GM19239 (cell line): ENCODE results near the gene DDR2.
A peak's percentile ranks its signal among the peaks of the same experiment; 100 is the strongest.

Source experiments
- DNase-seq: peaks from one replicate; pipeline ENCODE4 v3.0.0; 2011; ENCODE audit warnings: low spot score; ENCODE audit not compliant: insufficient read length
- FAIRE-seq: peaks from 2 replicates; lab custom pipeline; 2011; peaks lifted over from hg19 to GRCh38; lab: Jason Lieb, UNC

DDR2 gene

DNA sequence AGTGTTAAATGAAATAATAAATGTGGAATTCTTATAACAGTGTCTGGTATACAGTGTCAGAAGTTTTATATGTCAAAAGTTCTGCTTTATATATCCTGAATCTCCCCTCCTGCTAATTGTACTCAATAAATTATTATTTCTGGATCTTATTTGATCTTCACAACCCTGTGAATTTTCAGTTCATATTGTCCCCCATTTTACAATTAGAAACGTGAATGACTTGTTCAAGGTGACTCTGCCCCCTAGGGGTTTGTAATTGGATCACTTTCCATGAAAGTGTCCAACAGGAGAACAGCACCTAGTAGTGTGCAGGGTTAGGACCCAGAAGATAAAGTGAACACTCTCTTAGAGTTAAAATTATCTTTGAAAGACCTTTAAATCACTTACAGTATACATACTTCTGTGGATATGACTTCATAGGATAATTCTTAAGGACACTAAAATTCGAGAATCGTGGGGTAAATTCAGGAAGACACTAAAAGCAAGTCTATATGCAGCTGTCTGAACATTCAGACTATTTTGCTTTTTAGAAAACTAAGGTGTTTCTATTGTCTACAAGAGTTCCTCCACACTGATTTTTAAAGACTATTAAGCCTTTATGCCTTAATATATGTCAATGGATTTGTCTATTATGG is 4.5 kb upstream of the DDR2 start:
- FAIRE-seq: peak; percentile 72

DNA sequence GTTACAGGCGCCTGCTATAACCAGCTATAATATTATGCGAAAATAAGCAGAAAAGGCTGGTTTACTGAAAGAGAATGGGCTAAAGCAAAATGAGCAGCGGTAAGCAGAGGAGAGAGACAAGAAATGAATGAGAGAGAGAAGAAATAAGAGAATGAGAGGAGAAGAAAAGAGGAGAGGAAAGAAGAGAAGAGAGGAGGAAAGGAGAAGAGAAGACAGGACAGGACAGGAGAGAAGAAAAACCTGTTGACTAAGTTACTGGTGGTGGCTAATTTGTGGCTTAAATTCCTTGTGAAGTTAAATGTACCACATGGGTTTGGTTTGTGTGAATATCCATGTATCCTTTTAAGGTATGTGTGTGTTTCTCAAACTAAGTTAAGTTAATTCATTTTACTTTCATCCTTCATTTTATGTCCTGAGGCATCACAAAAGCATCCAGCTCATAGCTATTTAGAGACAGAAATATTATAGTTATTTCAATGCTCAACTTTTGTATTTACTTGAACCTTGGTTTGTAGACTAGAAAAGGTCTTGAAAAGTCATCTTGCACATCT is 3.1 kb upstream of the DDR2 start:
- FAIRE-seq (no peak), DNase-seq (no peak)

More for the DNA sequence above, 4.5 kb upstream of the DDR2 start:
- no peak for DNase-seq

DNA sequence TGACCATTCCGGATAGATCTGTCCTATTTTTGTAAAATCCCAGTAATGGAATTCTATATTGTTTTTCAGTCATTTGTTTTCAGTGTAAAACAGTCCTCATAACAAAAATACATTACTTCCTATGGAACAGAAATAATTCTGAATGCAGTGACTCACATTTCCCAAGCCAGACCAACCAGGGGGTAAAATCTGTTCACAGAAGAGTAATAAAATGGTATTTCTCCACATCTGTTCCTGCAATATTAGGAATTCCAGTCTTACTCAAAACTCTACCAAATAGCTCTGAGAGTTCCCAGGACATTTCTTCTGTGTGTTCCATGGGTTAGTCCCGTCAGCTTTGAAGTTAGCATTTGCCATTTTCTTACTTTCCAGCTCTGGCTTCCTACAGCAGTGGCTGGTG is 2.6 kb upstream of the DDR2 start:
- DNase-seq: no peak
- FAIRE-seq: no peak

DNA sequence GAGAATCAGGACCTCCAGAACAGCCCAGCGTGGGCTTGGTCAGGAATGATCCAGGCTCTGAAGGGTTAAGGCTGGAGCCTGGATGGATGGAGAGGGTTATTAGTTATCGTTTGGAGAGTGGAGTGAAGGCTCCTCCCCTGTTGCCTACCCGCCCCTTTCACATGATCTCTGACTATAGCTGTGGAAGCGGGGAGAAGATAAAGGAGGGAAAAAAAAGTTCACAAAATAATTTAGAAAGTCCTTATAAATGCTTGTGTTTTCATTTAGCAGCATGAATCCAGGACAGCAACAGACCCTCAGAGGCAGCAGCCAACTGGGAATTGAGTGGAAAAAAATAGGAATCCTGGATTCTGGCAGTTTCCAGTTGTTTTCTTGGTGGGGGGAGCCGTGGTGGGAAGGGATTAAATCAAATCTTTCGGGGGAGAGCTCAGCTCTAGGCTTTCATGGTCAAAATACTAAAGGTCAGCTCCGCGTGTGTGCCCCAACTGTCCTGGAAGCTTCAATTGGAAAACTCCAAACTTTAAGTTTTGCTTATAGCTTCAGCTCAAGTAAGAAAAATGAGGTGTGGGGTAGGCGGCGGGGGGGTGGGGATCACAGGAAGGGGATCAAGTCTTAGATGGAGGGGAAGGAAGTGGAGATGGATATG is 595 bp upstream of the DDR2 start:
- FAIRE-seq: no peak
- DNase-seq: no peak

DNA sequence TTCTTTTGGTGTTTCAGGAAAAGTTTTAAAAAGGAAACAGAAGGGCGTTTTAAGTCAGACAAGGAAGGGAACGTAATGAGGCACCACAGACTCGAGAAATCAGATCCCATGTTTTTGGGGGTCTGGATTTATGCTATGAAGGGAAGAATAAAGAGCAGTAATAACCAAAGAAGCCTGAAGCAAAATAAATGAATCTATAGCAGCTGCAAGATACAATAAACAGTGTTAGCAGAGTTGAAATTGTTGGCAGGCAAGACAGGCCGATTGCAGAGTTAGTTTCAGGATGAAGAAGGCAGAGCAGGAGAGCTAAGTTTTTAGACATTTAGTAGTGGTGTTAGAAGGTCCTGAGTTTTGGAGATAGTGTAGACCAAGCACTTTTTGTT is 425 bp downstream of the DDR2 start:
- FAIRE-seq (peak; percentile 74), DNase-seq (no peak)

DNA sequence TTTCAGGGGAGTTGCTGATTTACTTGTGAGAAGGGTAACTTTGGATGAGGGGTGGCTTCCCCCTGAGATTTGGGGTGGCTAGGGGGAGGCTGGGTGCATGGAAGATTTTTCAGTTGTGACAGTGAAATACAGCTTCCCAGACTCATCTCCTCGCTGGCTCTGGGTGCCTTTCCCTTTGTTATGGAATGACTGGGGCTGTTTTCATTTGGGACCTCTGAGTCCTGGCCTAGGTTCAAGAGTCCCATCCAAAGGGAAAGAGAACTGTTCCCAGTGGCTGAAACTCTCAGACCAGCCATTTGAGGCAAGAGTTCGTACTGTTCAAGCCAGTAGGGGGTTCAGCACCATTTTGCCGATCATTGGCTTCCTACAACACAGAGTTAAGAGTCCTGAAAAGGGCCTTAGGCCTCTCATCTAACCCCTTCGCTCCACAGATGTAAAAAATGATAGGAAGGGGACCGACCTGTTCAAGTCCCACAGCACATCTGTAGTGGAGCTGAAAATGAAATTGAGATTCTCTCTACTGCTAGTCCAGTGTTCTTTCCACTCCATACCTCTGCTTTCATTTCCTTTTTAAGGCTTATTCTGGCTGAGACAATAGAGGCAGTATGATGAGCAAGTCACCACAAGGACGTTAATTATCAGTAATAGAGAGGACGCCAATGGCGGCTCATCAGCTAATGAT is 958 bp downstream of the DDR2 start:
- no peak for DNase-seq
- peak; percentile 75 for FAIRE-seq

DNA sequence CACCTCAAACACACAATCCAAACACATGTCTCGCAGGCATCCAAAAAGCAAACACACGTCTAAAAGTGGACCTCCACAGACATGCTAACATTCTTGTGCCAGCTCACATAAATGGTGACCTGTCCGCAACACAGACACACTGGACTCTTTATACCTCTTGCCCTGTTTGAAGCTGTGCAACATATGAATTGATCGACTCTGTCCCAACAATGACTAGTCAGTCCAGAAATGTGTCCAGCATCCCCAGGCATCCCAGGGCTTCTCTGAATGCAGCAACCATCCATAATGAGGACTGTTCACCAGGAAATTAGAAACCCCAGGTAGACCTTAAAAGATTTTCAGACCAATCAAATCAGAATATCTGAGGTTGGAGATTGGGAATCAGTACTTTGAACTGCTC is 3.2 kb downstream of the DDR2 start:
- FAIRE-seq (no peak), DNase-seq (no peak)

DNA sequence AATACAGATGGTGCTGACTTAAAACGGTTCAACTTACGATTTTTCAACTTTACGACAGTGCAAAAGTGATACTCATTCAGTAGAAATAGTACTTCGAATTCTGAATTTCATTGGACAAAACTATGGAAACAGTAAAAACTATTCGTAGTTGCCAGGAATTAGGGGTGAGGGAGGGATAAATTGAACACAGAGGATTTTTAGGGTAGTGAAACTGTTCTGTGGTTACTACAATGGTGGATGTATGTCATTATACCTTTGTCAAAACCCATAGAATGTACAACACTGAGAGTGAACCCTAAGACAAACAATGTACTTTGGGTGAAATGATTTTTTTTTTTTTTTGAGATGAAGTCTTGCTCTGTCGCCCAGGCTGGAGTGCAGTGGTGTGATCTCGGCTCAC is 7.5 kb downstream of the DDR2 start:
- FAIRE-seq (no peak), DNase-seq (no peak)

DNA sequence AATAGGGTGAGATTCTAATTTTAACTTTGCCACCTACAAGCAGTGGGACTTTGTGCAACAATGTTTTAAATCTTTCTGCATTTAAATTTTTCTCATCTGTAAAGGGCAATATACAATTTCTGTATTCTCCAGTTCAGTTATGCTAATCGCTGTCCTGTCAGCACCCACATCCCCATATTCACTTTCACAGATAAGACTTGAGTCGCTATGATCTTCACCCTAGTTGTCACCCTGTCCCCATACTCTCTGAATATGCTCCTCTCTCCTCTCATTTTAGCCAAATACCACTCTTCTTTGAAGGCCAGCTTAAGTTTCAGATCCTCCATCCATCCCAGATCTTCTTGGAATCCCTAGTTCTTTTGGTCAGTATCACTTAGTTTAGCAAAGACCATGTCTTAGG is 8.8 kb downstream of the DDR2 start:
- no peak for FAIRE-seq
- no peak for DNase-seq

DNA sequence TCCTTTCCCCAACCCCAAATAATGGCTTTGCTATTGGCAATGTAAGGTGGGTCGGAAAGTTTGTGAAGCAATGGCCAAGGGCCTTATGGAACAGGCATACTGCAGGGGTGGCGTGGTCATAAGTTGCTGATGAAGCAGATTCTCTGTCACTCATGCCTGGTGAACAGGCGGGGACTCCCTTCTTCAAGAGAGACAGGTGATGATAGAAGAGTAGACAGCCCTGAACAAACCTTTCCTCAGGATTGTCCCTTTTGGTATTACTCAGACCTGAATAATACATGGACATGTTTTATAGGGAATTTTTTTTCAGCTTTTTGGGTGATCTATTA is 12.7 kb downstream of the DDR2 start:
- FAIRE-seq: no peak
- no peak for DNase-seq

DNA sequence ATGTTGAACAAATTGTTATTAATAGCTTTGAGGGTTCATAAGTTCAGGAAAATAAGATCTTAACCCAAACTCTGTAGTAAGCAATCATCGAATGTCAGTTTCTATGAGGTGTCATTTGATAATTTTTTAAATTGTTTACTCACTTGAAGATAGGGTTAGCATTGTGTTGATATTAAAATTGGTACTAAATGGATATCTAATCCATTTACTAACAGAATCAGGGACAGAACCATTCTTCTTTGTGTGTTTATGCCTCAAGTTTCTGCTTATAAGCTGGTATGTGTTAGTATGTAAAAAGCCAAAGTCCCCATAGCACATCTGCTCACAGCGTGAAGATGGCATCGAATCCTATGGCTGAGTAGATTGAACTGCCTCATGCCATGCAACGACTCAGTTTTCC is 13.4 kb downstream of the DDR2 start:
- FAIRE-seq (no peak), DNase-seq (no peak)

DNA sequence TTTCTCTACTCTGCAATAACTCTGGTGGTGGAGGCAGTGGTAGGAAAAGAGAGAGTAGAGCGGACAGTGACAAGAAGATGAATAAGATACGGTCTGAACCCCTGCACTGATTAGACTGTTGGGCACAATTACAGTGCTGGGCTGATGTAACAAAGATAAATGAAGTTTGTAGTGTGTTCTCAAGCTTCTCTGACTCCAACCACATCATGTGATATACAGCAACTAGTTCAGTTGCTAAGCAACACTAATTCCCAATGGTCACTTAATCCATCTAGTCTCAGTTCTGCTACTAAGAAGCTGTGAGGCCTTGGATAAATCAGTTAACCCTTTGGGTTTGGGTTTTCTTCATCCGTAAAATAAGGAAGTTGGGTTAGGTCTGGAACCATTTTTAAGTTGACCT is 17.3 kb downstream of the DDR2 start:
- no peak for DNase-seq
- no peak for FAIRE-seq

DNA sequence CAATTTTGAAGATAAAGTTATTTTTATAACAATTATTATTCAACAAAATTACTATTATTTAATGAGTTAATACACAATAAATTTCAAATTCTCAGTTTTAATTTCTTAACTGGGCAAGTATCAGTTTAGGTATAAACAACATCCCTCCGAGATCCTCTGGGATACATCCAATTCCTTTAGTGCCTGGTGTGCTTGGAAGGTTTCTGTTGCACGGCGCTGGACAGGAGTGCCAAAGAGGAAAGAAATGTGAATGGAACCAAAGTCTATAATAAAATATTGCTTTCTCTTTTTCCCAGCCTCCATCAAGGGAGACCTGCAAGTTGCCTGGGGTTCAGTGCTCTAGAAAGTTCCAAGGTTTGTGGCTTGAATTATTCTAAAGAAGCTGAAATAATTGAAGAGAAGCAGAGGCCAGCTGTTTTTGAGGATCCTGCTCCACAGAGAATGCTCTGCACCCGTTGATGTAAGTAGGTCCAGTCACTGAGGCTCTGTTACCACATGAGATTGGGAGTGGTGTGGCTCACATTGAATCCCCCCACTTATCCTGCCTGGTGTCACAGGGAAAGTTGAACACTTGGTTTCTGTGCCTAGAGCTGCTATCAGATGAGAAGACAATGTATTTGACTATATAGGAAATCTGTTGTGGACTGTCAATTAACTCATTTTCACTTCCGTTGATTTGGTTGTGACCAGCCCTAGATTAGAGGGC is 22.8 kb downstream of the DDR2 start:
- FAIRE-seq (no peak), DNase-seq (no peak)

DNA sequence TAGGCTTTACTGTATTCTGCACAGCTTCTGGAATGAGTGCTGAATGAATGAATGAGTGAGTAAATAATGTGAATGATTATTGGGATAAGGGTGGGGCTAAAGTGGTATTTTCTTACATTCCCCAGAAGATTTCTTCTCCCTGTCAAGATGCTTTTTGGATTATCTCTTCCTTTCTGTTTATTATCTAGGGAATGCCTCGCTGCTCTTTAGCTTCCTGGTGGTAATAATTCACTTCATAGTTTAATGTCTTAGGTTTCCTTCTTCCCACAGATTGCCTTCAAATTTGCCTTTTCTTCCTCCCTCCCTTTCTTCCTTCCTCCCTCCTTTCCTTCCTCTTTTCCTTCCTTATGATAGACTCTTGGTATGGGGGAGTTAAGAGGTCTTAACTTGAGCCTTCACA is 24.0 kb downstream of the DDR2 start:
- DNase-seq: no peak
- FAIRE-seq: no peak

DNA sequence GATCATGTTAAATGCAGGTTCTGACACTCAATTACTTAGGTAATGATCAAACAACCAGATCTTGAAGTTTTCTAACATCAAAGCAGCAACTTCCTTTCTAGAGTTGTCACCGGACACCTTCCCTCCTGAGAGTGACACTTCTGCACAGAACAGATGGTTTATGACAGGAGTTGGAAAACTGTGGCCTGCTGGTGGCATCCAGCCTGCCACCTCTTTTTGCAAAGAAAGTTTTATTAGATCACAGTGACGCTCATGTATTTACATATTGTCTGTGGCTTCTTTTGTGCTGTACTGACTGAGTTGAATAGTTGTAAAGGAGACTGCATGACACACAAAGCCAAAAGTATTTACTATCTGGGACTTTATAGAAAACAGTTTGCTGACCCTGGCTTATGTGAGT is 28.3 kb downstream of the DDR2 start:
- no peak for FAIRE-seq
- no peak for DNase-seq

DNA sequence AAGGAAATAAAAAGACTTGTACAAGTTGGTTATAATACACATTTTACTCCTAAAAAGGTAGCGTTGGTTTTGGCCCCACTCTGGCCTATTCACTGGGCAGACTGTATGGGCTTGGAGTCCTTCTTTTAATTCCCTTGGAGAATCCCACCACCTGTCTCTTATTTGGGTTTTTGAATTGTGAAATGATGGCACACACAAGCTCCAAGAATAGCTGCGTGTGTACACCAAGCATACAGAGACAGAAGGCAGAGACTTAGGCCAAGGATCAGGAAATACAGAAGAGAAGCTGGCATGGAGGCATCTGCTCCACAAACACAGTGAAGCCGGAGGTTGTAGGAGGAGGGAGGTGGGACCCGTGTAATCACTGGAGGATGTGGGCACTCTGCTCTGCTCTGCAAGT is 29.1 kb downstream of the DDR2 start:
- DNase-seq: no peak

DNA sequence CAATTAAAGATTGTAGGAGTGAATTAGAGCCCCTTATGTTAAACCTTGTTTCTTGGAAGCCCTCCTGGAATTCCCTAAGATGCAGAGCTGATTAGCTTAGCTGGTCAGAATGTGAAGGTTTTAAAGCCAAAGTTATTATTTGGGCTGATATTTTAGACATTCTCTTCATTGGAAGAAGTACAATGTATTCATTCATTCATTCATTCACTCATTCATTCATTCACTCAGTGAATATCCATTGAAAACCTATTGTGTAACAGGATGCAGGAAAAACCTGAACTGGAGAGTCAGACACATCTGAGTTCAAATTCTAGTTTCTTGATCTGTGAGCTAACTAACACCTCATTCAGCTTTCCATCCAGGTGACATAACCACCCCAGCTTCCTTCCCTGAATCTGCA is 29.7 kb downstream of the DDR2 start:
- no peak for FAIRE-seq
- no peak for DNase-seq

More for the DNA sequence above, 29.1 kb downstream of the DDR2 start:
- FAIRE-seq: no peak

DNA sequence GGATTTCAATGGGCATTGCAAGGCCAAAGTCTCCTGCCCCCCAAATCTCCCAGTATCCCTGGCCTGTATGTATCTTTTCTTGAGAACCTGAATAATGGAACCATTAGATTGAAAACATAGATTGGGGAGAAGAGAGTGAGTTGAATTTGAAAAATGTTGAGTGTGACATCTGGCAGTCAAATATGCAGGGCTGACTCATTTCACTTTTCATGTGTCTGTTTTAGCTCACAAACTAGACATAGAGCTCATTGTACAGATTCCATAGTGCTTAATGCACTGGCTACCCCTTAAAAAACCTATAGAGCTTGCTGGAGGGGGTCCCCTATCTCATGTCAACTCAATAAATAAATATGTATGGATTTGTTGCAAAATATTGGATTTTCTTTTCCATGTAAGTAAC is 30.8 kb downstream of the DDR2 start:
- FAIRE-seq: no peak

DNA sequence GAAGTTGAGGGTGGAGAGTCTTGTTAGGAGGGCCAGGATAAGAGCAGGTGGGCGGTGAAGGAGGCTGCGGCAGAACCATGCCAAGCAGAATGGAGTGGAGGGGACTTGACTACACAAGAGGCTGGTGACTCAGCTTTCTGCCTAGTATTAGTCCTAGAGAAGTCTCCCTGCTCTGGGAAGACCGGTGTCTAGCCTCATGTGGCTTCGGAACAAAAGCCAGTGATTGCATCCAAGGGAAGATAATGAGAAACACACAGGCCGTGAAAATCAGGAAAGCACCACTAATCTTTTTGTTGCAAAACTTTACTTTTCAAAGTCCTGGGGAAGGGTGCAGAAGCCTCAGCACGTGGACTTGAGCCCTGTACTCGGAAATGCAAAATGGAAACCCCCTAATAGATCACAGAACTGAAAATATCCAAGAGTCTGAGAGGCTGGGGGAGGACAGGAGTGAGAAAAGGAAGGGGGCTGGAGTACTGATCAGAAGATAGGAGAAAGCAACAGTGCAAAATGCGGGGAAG is 31.4 kb downstream of the DDR2 start:
- FAIRE-seq (no peak), DNase-seq (no peak)

More for the DNA sequence above, 30.8 kb downstream of the DDR2 start:
- DNase-seq: no peak

DNA sequence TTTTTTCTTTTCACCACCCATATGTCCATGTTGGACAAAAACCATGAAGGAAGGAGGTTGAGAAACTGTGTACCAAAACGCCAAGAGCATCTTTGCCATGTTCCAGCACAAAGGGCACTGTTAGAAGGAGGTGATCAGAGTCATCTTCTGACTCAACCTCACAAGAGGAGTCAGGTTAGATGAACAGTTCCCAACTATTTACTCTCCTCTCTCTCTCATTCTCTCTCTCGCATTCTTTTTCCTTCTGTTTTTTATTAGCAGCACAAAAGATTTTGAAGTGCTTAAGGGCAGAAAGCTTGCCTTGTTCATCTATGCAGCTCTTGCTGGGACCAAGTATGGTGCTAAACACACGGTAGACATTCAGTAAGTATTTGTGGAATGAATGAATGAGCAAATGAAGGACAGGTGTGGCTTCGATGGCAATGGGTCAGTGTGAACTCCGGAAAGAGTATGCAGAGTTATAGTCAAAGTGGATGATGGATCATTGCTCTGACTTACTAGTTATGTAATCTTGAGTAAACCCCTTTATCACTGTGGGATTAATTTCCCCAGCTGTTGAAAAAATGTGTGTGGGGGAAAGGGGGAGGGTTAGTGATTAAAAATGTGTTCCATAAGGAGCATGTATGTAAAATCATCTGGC is 33.9 kb downstream of the DDR2 start:
- DNase-seq (no peak), FAIRE-seq (no peak)
